A549 (cell line): ENCODE measurements around the gene KCTD3. TPM values are rescaled to one million over a fixed set of nuclear protein-coding genes. Genes with fewer than 3 reads are reported as not detected.

Source experiments
- ATAC-seq, 2 experiments: fragments of 200-7000 bp in 1 of 2; fragments of >200 bp in 1 of 2; cut with Nextera tagmentation in 1 of 2; cut with Tn5 transposase in 1 of 2; 3 replicates each; pipeline versions ENCODE4 v1.8.0 to v1.9.1; 2018 to 2020; ENCODE audit warnings: mild to moderate bottlenecking in 1 of 2, moderate library complexity in 1 of 2
- CTCF ChIA-PET: fragments of 300-600 bp; sonication (Branson Sonifier 250); formaldehyde crosslinking; extraction: SDS; loops from one replicate; lab custom pipeline; 2021; ENCODE audit warnings: antibody characterized with exemption, inconsistent platforms; lab: Yijun Ruan, JAX
- POLR2A ChIA-PET: fragments of 350-600 bp; formaldehyde crosslinking; extraction: SDS; loops from one replicate; lab custom pipeline; 2021; ENCODE audit warnings: antibody characterized with exemption, inconsistent platforms; lab: Yijun Ruan, JAX
- DNase-seq, 2 experiments: peaks; one replicate each; pipeline versions ENCODE4 v3.0.0 to v3.0.0-alpha.2; 2011 to 2016; ENCODE audit warnings: low read depth in 1 of 2, low spot score in 1 of 2
- FAIRE-seq: peaks from 2 replicates; lab custom pipeline; 2011; peaks lifted over from hg19 to GRCh38; lab: Jason Lieb, UNC
- H3K27ac ChIP-seq, 2 experiments: fragments of >200 bp; sonication (Bioruptor Twin); formaldehyde crosslinking; 3 replicates each; pipeline ENCODE4 v1.5.1; 2016 to 2017
- H3K4me1 ChIP-seq: fragments of >200 bp; sonication (Bioruptor Twin); formaldehyde crosslinking; 3 replicates; pipeline ENCODE4 v1.6.1; 2016
- H3K4me2 ChIP-seq: fragments of >200 bp; sonication (Bioruptor Twin); formaldehyde crosslinking; 3 replicates; pipeline ENCODE4 v1.6.1; 2016
- H3K4me3 ChIP-seq: fragments of >200 bp; sonication (Bioruptor Twin); formaldehyde crosslinking; 3 replicates; pipeline ENCODE4 v1.5.1; 2016
- H3K9me3 ChIP-seq: fragments of >200 bp; sonication (Bioruptor Twin); formaldehyde crosslinking; 3 replicates; pipeline ENCODE4 v1.6.1; 2016
- BHLHE40 ChIP-seq: IDR thresholded peaks from 2 replicates; pipeline ENCODE4 v1.6.1; 2012; ENCODE audit warnings: low read depth, low read length, inconsistent platforms
- CBX2 ChIP-seq: fragments of 200-600 bp; sonication (generic); IDR thresholded peaks from 2 replicates; pipeline ENCODE4 v1.6.1; 2016; ENCODE audit warnings: low read depth, mild to moderate bottlenecking, borderline replicate concordance
- CEBPB ChIP-seq, 2 experiments: fragments of >200 bp in 1 of 2; sonication (Bioruptor Twin) in 1 of 2; formaldehyde crosslinking in 1 of 2; IDR thresholded peaks; 2 replicates each; pipeline ENCODE4 v1.6.1; 2012 to 2016
- CHD2 ChIP-seq: fragments of 150-350 bp; IDR thresholded peaks from 2 replicates; pipeline ENCODE4 v1.6.1; 2014; ENCODE audit warnings: low read length; ENCODE audit not compliant: partially characterized antibody
- CTCF ChIP-seq: fragments of >200 bp; sonication (Bioruptor Twin); formaldehyde crosslinking; IDR thresholded peaks from 3 replicates; pipeline ENCODE4 v1.5.1; 2016
- EHF ChIP-seq: fragments of 250-450 bp; sonication (Bioruptor Pico); IDR thresholded peaks from 2 replicates; pipeline ENCODE4 v1.5.0; 2020; ENCODE audit warnings: mild to moderate bottlenecking
- EP300 ChIP-seq, 2 experiments: fragments of >200 bp; sonication (Bioruptor Twin); formaldehyde crosslinking; IDR thresholded peaks; 2 replicates in 1 of 2; 3 replicates in 1 of 2; pipeline ENCODE4 v1.6.1; 2016 to 2017
- ESRRA ChIP-seq: fragments of 150-350 bp; IDR thresholded peaks from 2 replicates; pipeline ENCODE4 v1.6.1; 2014; ENCODE audit warnings: mild to moderate bottlenecking, low read length, borderline replicate concordance
- FOSB ChIP-seq: fragments of 250-450 bp; sonication (Bioruptor Pico); IDR thresholded peaks from 2 replicates; pipeline ENCODE4 v1.5.0; 2020; ENCODE audit warnings: mild to moderate bottlenecking, moderate library complexity
- FOSL2 ChIP-seq, 2 experiments: fragments of 450-650 bp in 1 of 2; fragments of >200 bp in 1 of 2; sonication (Bioruptor Twin) in 1 of 2; formaldehyde crosslinking; IDR thresholded peaks; 2 replicates each; pipeline versions ENCODE4 v1.5.0 to v1.6.1; 2016 to 2020; ENCODE audit warnings: mild to moderate bottlenecking in 1 of 2, moderate library complexity in 1 of 2
- FOXS1 ChIP-seq: fragments of 250-450 bp; sonication (Bioruptor Pico); IDR thresholded peaks from 2 replicates; pipeline ENCODE4 v1.5.0; 2020; ENCODE audit warnings: mild to moderate bottlenecking, moderate library complexity
- GATA3 ChIP-seq: IDR thresholded peaks from 2 replicates; pipeline ENCODE4 v1.6.1; 2012; ENCODE audit warnings: borderline replicate concordance
- HDAC2 ChIP-seq: fragments of 200-600 bp; sonication (generic); IDR thresholded peaks from 2 replicates; pipeline ENCODE4 v1.6.1; 2016
- HEYL ChIP-seq: fragments of 250-450 bp; sonication (Bioruptor Pico); IDR thresholded peaks from 2 replicates; pipeline ENCODE4 v1.8.0; 2021; ENCODE audit warnings: mild to moderate bottlenecking, moderate library complexity
- JUN ChIP-seq, 2 experiments: fragments of >200 bp; sonication (Bioruptor Twin); formaldehyde crosslinking; IDR thresholded peaks; 2 replicates in 1 of 2; 3 replicates in 1 of 2; pipeline ENCODE4 v1.6.1; 2016 to 2017
- MAFK ChIP-seq: fragments of 450-650 bp; IDR thresholded peaks from 2 replicates; pipeline ENCODE4 v1.6.1; 2014; ENCODE audit not compliant: partially characterized antibody
- MAZ ChIP-seq: fragments of 150-350 bp; IDR thresholded peaks from 2 replicates; pipeline ENCODE4 v1.6.1; 2014; ENCODE audit warnings: antibody characterized with exemption, low read depth, low read length, borderline replicate concordance
- NFE2L2 ChIP-seq: fragments of 150-350 bp; conservative IDR thresholded peaks from 2 replicates; pipeline ENCODE4 v1.6.1; 2014; ENCODE audit warnings: low read length
- NPAS2 ChIP-seq: fragments of 250-450 bp; sonication (Bioruptor Pico); IDR thresholded peaks from 2 replicates; pipeline ENCODE4 v1.8.0; 2022; ENCODE audit warnings: mild to moderate bottlenecking, moderate library complexity, borderline replicate concordance
- REST ChIP-seq: fragments of 200-600 bp; sonication (generic); IDR thresholded peaks from 2 replicates; pipeline ENCODE4 v1.6.1; 2016; ENCODE audit warnings: antibody characterized with exemption, mild to moderate bottlenecking, moderate library complexity
- RFX5 ChIP-seq: fragments of 450-650 bp; IDR thresholded peaks from 2 replicates; pipeline ENCODE4 v1.7.1; 2014; ENCODE audit warnings: antibody characterized with exemption, mild to moderate bottlenecking, moderate library complexity
- SREBF2 ChIP-seq: fragments of 450-650 bp; IDR thresholded peaks from 2 replicates; pipeline ENCODE4 v1.6.1; 2014; ENCODE audit warnings: mild to moderate bottlenecking, moderate library complexity
- TFCP2L1 ChIP-seq: fragments of 250-450 bp; sonication (Bioruptor Pico); IDR thresholded peaks from 2 replicates; pipeline ENCODE4 v1.5.0; 2021; ENCODE audit warnings: mild to moderate bottlenecking
- TP53 ChIP-seq: fragments of 250-450 bp; sonication (Bioruptor Pico); IDR thresholded peaks from 2 replicates; pipeline ENCODE4 v1.5.0; 2021; ENCODE audit warnings: mild to moderate bottlenecking, moderate library complexity
- ZC3H11A ChIP-seq: fragments of 450-650 bp; IDR thresholded peaks from 2 replicates; pipeline ENCODE4 v1.6.1; 2014; ENCODE audit warnings: antibody characterized with exemption, mild to moderate bottlenecking
- ZFP36 ChIP-seq: fragments of 450-650 bp; IDR thresholded peaks from 2 replicates; pipeline ENCODE4 v1.6.1; 2014; ENCODE audit warnings: borderline replicate concordance; ENCODE audit not compliant: partially characterized antibody
- WGBS: methylation state at CpG from one replicate; pipeline ENCODE4 v1.1.6; 2017; ENCODE audit errors: missing lambda C conversion rate; 5-methylcytosine and 5-hydroxymethylcytosine counted together
- polyA plus RNA-seq, 4 experiments: library from polyadenylated mRNA; depleted of rRNA in 3 of 4; stranded (reverse); fragments of >200 nt; fragmentation: RNase III in 1 of 4; extraction: RNeasy Plus Mini Kit Qiagen cat#74134 plus additional on column Dnase treatment in 1 of 4; gene quantifications; 2 replicates in 3 of 4; 3 replicates in 1 of 4; pipeline ENCODE4 v1.2.3, GENCODE V29; 2011 to 2017
- TF ChIP-seq, protein P1 (sequence below): fragments of >200 bp; sonication (Bioruptor Twin); formaldehyde crosslinking; IDR thresholded peaks from 2 replicates; pipeline ENCODE4 v1.6.1; 2016
- TF ChIP-seq, protein P2 (sequence below): IDR thresholded peaks from 2 replicates; pipeline ENCODE4 v1.6.1; 2012; ENCODE audit warnings: low read depth, borderline replicate concordance

The KCTD3 gene
- polyA plus RNA-seq, 2 of the 4 experiments (the other 2 are of a cell fraction): 33.0 to 69.4 TPM

DNA sequence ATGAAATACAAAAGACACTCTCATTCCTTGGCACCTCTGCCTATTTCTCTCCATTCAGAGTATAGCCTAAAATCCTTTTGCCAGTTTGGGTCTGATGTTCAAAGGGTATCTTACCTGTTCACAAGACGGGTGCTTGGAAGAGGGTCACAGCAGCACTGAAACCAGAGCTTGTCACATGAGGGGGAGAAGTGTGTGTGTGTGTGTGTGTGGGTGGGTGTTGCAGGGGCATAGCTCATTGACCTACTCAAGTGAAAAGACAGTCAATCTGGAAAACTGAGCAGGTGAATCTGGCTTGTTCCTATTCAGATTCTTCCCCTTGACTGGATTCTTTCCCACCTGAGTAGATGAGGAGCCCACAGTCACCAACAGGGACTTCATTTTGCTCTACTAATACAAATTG is 63.9 kb downstream of the KCTD3 start:
- POLR2A ChIA-PET: no interaction called here
- whole genome bisulfite sequencing: 86% methylated on average over 1 of the region's 1 CpG

DNA sequence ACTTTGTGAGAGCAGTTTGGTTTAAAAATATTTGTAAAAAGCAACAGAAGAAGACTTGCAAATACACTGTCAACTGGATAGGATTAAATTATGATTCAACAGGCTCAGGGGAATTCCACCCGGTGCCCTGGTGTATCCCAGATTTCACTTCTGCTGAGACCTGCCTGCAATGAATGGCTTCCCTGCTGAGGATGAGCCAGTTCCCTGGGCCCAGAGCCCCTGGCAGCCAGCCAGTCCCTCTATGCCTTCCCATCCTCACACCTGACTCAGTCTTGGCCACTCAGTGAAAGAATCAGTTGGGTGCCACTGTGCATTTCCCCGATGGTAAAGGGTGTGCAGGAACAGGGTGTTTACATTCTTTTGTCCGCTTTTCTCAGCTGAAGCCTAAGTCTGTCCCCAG is 64.4 kb downstream of the KCTD3 start:
- peak in 1 of 2 experiments; percentile 16 for DNase-seq
- POLR2A ChIA-PET: no interaction called here
- no peak for FAIRE-seq
- TF ChIP-seq ZFP36 (no peak), CTCF (no peak), CHD2 (no peak), TP53 (CRISPR knock-in tag) (no peak), MAZ (no peak), EP300 (IDR thresholded peaks at IDR 0.05) (no peak), ESRRA (no peak), NFE2L2 (no peak), ZC3H11A (no peak), EHF (CRISPR knock-in tag) (no peak), FOSL2 (IDR thresholded peaks at IDR 0.05) (no peak), FOSL2 (CRISPR knock-in tag; IDR thresholded peaks at IDR 0.05) (no peak), NPAS2 (no peak), REST (no peak), FOSB (CRISPR knock-in tag) (no peak)
- TF ChIP-seq, protein P1, sequence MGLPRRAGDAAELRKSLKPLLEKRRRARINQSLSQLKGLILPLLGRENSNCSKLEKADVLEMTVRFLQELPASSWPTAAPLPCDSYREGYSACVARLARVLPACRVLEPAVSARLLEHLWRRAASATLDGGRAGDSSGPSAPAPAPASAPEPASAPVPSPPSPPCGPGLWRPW: no peak
- Histone ChIP-seq H3K9me3 (no peaks in the 10 kb centered on the region), H3K27ac (no peak overlapping the region), H3K4me3 (no peak overlapping the region), H3K4me2 (peak overlapping the region; percentile 9; the same call in 1 of the 3 replicates), H3K4me1 (peaks cover 10% of the 10 kb centered on the region; the same call in 2 of the 3 replicates)
- WGBS: 20% methylated on average over 3 of the region's 3 CpGs
- peak; percentile 47 to 64; a peak in 4 of 6 replicates for ATAC-seq
- CTCF ChIA-PET: interaction anchor here (0.6 kb wide), 1 partner anchor 27 kb away, joined by 5 read pairs; no protein-coding TSS in a partner anchor

More for the DNA sequence above, 63.9 kb downstream of the KCTD3 start:
- TF ChIP-seq MAZ: no peak
- no peak for TF ChIP-seq CBX2
- FAIRE-seq (no peak), DNase-seq (no peak), ATAC-seq (no peak)
- Histone ChIP-seq H3K4me1 (peaks cover 9% of the 10 kb centered on the region; the same call in 1 of the 3 replicates), H3K4me2 (0 out of 3 replicates have a peak overlapping the region, but pooled peaks have one; percentile 9), H3K9me3 (no peaks in the 10 kb centered on the region), H3K4me3 (no peak overlapping the region), H3K27ac (no peak overlapping the region)
- CTCF ChIA-PET: interaction anchor here (0.6 kb wide), 1 partner anchor 26 kb away, joined by 5 read pairs; no protein-coding TSS in a partner anchor

GRCh38 chr1:215635827-215636226 is 68.7 kb downstream of the KCTD3 start:
- 76% methylated on average over 4 of the region's 6 CpGs for WGBS
- Histone ChIP-seq H3K27ac (no peak overlapping the region), H3K4me2 (0 out of 3 replicates have a peak overlapping the region, but pooled peaks have one; percentile 12), H3K4me3 (no peak overlapping the region), H3K4me1 (peaks cover 10% of the 10 kb centered on the region; the same call in 2 of the 3 replicates), H3K9me3 (no peaks in the 10 kb centered on the region)
- CTCF ChIA-PET: no interaction called here
- TF ChIP-seq GATA3 (no peak), SREBF2 (no peak), CHD2 (no peak), RFX5 (no peak), MAFK (no peak), CBX2 (no peak), BHLHE40 (no peak), HEYL (CRISPR knock-in tag) (no peak), TFCP2L1 (CRISPR knock-in tag) (no peak), CEBPB (IDR thresholded peaks at IDR 0.05) (no peak), JUN (IDR thresholded peaks at IDR 0.05) (no peak), HDAC2 (no peak), FOXS1 (CRISPR knock-in tag) (no peak)
- TF ChIP-seq, protein P1: no peak
- TF ChIP-seq, protein P2, sequence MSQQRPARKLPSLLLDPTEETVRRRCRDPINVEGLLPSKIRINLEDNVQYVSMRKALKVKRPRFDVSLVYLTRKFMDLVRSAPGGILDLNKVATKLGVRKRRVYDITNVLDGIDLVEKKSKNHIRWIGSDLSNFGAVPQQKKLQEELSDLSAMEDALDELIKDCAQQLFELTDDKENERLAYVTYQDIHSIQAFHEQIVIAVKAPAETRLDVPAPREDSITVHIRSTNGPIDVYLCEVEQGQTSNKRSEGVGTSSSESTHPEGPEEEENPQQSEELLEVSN: no peak
- ATAC-seq (no peak), DNase-seq (no peak), FAIRE-seq (no peak)
- POLR2A ChIA-PET: no interaction called here
